SK-N-MC (cell line): ENCODE results near the gene DND1.
A peak's percentile ranks its signal among the peaks of the same experiment; 100 is the strongest.
"Not testable (repeated sequence)": the region's sequence is repeated elsewhere in the genome, so short reads cannot be mapped to it uniquely, and the experiment has no call there.

Experiments used
- DNase-seq: peaks from one replicate; pipeline ENCODE4 v3.0.0-alpha.2; 2011; ENCODE audit warnings: low read depth, low spot score
- H3K27ac ChIP-seq: fragments of 200-600 bp; sonication (generic); 2 replicates; pipeline ENCODE4 v1.5.1; 2016; ENCODE audit warnings: mixed run types
- H3K36me3 ChIP-seq: fragments of 200-600 bp; sonication (generic); 2 replicates; pipeline ENCODE4 v1.6.1; 2017; ENCODE audit warnings: antibody characterized with exemption, low read length, mixed read lengths; ENCODE audit not compliant: insufficient read depth
- H3K4me3 ChIP-seq: fragments of 200-600 bp; sonication (generic); 2 replicates; pipeline ENCODE4 v1.5.1; 2016
- H3K9ac ChIP-seq: fragments of 200-600 bp; sonication (generic); 2 replicates; pipeline ENCODE4 v1.8.0; 2017; ENCODE audit warnings: mixed run types, mixed read lengths; ENCODE audit not compliant: insufficient read length
- H3K9me3 ChIP-seq: fragments of 200-600 bp; sonication (generic); 2 replicates; pipeline ENCODE4 v1.6.1; 2017; ENCODE audit warnings: low read depth, mild to moderate bottlenecking, antibody characterized with exemption, low read length, moderate library complexity, mixed read lengths
- EZH2 ChIP-seq: fragments of 200-600 bp; sonication (generic); IDR thresholded peaks from one replicate; pipeline ENCODE4 v1.6.1; 2017; ENCODE audit warnings: antibody characterized with exemption
- FOXP2 ChIP-seq: optimal IDR thresholded peaks from 2 replicates; pipeline ENCODE3; 2011; ENCODE audit warnings: mild to moderate bottlenecking, moderate library complexity; ENCODE audit not compliant: insufficient read depth; ENCODE audit errors: extremely low read length, control extremely low read depth
- POLR2AphosphoS5 ChIP-seq: IDR thresholded peaks from 2 replicates; pipeline ENCODE4 v1.6.1; 2012; ENCODE audit warnings: mild to moderate bottlenecking, low read depth, low read length, borderline replicate concordance

DND1 gene

GRCh38 chr5:140677947-140678346 is 4.6 kb upstream of the DND1 start:
- H3K27ac ChIP-seq: no peak overlapping the region
- no peak overlapping the region for H3K4me3 ChIP-seq
- no peak for TF ChIP-seq POLR2AphosphoS5
- no peak for TF ChIP-seq EZH2
- peaks cover 70% of the 10 kb centered on the region for H3K36me3 ChIP-seq
- no peak for DNase-seq
- no peak overlapping the region for H3K9ac ChIP-seq
- no peaks in the 10 kb centered on the region for H3K9me3 ChIP-seq

GRCh38 chr5:140674629-140675028 is 1.3 kb upstream of the DND1 start:
- Histone ChIP-seq H3K4me3 (no peak overlapping the region), H3K36me3 (peaks cover 62% of the 10 kb centered on the region), H3K27ac (no peak overlapping the region), H3K9ac (no peak overlapping the region), H3K9me3 (no peaks in the 10 kb centered on the region)
- no peak for DNase-seq
- TF ChIP-seq EZH2: no peak
- TF ChIP-seq POLR2AphosphoS5: no peak
- no peak for TF ChIP-seq FOXP2

DNA sequence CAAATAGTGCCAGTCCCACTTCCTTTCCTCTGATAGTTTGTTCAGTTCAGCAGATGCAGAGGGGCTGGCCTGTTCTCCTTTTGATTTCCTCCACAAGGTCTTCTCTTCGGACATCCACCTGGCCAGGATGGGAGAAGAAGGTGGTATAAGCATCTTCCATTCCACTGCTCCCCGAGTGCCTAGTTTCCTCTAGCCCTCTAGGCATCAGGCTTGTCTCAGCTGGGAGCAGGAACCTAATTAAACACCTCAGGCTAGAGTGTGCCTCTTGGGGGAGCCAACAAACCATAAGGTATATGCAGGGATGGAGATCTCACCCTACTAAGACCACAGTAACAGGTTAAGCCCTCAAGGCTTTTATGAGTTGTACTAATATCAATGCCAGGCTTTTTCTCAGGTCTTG is 835 bp upstream of the DND1 start:
- DNase-seq: no peak
- H3K36me3 ChIP-seq: peaks cover 62% of the 10 kb centered on the region; the same call in 1 of the 2 replicates

GRCh38 chr5:140672455-140673186 is 755 bp downstream of the DND1 start:
- Histone ChIP-seq H3K36me3 (peaks cover 65% of the 10 kb centered on the region; the same call in 1 of the 2 replicates), H3K9ac (no peak overlapping the region), H3K4me3 (no peak overlapping the region)

More for the DNA sequence above, 835 bp upstream of the DND1 start:
- no peak overlapping the region for H3K27ac ChIP-seq
- no peak overlapping the region for H3K4me3 ChIP-seq
- H3K9ac ChIP-seq: no peak overlapping the region
- TF ChIP-seq POLR2AphosphoS5: no peak
- no peak for TF ChIP-seq FOXP2
- no peak for TF ChIP-seq EZH2
- no peaks in the 10 kb centered on the region for H3K9me3 ChIP-seq

GRCh38 chr5:140671472-140672125 is 1.8 kb downstream of the DND1 start:
- TF ChIP-seq POLR2AphosphoS5 (no peak), FOXP2 (no peak), EZH2 (no peak)
- Histone ChIP-seq H3K9me3 (no peaks in the 10 kb centered on the region), H3K27ac (peak overlapping the region; percentile 46; the same call in 1 of the 2 replicates), H3K9ac (no peak overlapping the region), H3K4me3 (no peak overlapping the region), H3K36me3 (peaks cover 55% of the 10 kb centered on the region; the same call in 1 of the 2 replicates)
- no peak for DNase-seq

More at GRCh38 chr5:140672455-140673186, 755 bp downstream of the DND1 start:
- Histone ChIP-seq H3K9me3 (no peaks in the 10 kb centered on the region), H3K27ac (no peak overlapping the region)
- TF ChIP-seq FOXP2 (no peak), POLR2AphosphoS5 (no peak), EZH2 (no peak)
- DNase-seq: no peak

- not testable (repeated sequence) for H3K9ac ChIP-seq, H3K9me3 ChIP-seq, DNase-seq, H3K27ac ChIP-seq, H3K4me3 ChIP-seq
- peaks cover 50% of the 10 kb centered on the region; the same call in 1 of the 2 replicates for H3K36me3 ChIP-seq
Observed at GRCh38 chr5:140671035-140671434, 2.3 kb downstream of the DND1 start.

DNA sequence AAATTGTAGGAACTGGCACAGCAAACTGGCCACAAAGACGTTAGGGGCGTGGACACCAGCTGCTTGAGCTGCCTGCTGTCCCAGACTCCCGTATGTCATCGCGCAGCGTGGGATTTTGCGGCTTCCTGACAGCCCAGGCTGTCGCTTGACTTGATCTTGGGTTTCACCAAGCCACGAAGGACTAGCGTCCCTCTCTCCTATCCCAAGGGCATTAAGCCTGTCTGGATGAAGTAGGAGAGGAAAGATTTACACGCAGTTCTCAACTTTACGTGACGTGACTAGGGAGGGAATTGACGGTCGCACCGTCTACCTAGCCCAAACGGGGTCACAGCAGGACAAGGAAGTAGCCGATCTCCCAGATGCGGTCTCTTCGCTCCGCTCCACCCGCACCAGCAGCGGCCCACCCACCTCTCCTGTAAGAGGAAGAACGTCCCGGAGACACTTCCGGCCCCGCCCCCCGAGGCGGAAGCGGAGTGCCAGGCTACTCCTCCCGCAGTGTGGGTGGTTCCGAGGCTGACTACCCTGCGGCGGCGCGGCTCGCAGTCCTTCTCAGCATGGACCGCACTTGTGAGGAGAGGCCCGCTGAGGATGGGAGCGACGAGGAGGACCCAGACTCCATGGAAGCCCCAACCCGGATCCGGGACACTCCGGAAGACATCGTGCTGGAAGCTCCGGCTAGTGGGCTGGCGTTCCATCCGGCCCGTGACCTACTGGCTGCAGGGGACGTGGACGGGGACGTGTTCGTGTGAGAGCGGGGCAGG is 8.8 kb downstream of the DND1 start, which contains the start of gene WDR55:
Gene WDR55, plus strand, starts transcription at position 546 of the 761 bp plus-strand sequence. Its CDS starts 9 bp downstream, at position 555.
- Histone ChIP-seq H3K4me3 (peak within 1 kb of the TSS; percentile 80), H3K27ac (peak within 1 kb of the TSS; percentile 85), H3K9me3 (no peaks in the 10 kb centered on the region), H3K36me3 (peaks cover 51% of the 10 kb centered on the region), H3K9ac (peak within 1 kb of the TSS; percentile 86)
- peak; percentile 95 for TF ChIP-seq POLR2AphosphoS5
- TF ChIP-seq EZH2: no peak
- TF ChIP-seq FOXP2: peak; percentile 68
- peak; percentile 57 for DNase-seq

GRCh38 chr5:140664030-140664358 is 9.4 kb downstream of the DND1 start:
- H3K27ac ChIP-seq: peak overlapping the region; percentile 85
- peaks cover 51% of the 10 kb centered on the region for H3K36me3 ChIP-seq

GRCh38 chr5:140660371-140660770 is 13.0 kb downstream of the DND1 start:
- not testable (repeated sequence) for H3K9me3 ChIP-seq, H3K9ac ChIP-seq, DNase-seq, H3K27ac ChIP-seq, H3K4me3 ChIP-seq
- peaks cover 66% of the 10 kb centered on the region for H3K36me3 ChIP-seq

More at GRCh38 chr5:140664030-140664358, 9.4 kb downstream of the DND1 start:
- Histone ChIP-seq H3K9ac (peak overlapping the region; percentile 86), H3K4me3 (peak overlapping the region; percentile 80), H3K9me3 (no peaks in the 10 kb centered on the region)
- TF ChIP-seq POLR2AphosphoS5 (no peak), EZH2 (no peak), FOXP2 (no peak)
- DNase-seq: no peak
